Vagina (tissue), 2 donors: ENCODE data around the gene FAM90A26. TPM values are rescaled to one million over a fixed set of nuclear protein-coding genes. Genes with fewer than 3 reads are reported as not detected.
A peak's percentile ranks its signal among the peaks of the same experiment; 100 is the strongest.
"Not testable (repeated sequence)": the region's sequence is repeated elsewhere in the genome, so short reads cannot be mapped to it uniquely, and the experiment has no call there.

Experiments used
- DNase-seq, 2 donors: peaks; one replicate each; pipeline ENCODE4 v3.0.0-alpha.2; 2017; ENCODE audit errors: extremely low spot score in 2 of 2
- H3K27ac ChIP-seq: fragments of 200-600 bp; sonication (generic); one replicate; pipeline ENCODE4 v1.5.1; 2019
- H3K27me3 ChIP-seq: fragments of 200-600 bp; sonication (generic); one replicate; pipeline ENCODE4 v1.5.1; 2019
- H3K36me3 ChIP-seq, 2 donors: fragments of 200-600 bp; sonication (generic); one replicate each; pipeline ENCODE4 v1.5.1; 2017 to 2019
- H3K4me1 ChIP-seq: fragments of 200-600 bp; sonication (generic); one replicate; pipeline ENCODE4 v1.5.1; 2019
- H3K4me3 ChIP-seq, 2 donors: fragments of 200-600 bp; sonication (generic); 1 replicate in 1 of 2; 2 replicates in 1 of 2; pipeline ENCODE4 v1.5.1; 2016 to 2019
- H3K9me3 ChIP-seq: fragments of 200-600 bp; sonication (generic); one replicate; pipeline ENCODE4 v1.5.1; 2019
- POLR2A ChIP-seq, 2 donors: fragments of 450-650 bp; IDR thresholded peaks; one replicate each; pipeline ENCODE4 v1.6.1; 2017; ENCODE audit warnings: antibody characterized with exemption in 2 of 2, mild to moderate bottlenecking in 2 of 2, moderate library complexity in 2 of 2
- POLR2AphosphoS5 ChIP-seq, 2 donors: sonication (generic); formaldehyde crosslinking; IDR thresholded peaks; one replicate each; pipeline ENCODE4 v1.9.0; 2017; ENCODE audit warnings: antibody characterized with exemption in 2 of 2, mild to moderate bottlenecking in 2 of 2, low read depth in 1 of 2; ENCODE audit not compliant: insufficient read depth in 1 of 2
- intact Hi-C: fragments of 100-400 bp; cut with DNase I; formaldehyde crosslinking; loops from one replicate; pipeline ENCODE4 v1.15.1; 2023
- total RNA-seq: library from RNA; depleted of rRNA; stranded (reverse); fragments of >200 nt; gene quantifications from one replicate; pipeline ENCODE4 v1.2.3, GENCODE V29; 2016

FAM90A26 gene
- total RNA-seq, 1 donor from 2014 or later = not detected

DNA sequence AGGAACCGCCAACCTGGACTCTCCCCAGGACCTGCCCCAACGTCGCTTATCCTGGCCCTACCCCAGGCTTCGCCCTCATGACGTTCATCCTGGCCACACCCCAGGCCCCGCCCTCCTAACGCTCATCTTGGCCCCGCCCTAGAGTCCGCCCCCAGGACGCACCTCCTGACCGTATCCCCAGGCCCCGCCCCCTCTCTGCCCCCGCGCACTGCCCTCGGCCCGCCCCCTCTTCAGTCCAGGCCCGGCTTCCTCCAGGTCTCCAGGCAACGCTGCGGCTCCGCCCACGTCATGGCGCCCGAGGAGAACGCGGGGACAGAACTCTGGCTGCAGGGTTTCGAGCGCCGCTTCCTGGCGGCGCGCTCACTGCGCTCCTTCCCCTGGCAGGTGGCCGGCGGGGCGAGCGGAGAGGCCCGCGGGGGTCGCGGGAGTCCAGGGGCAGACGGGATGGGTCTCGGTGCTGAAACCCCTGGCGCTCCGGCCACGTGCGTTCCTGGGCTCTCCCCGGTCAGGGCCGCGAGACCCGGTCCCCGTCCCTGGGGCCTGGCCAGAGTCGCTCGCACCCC lies 17.1 kb upstream of the FAM90A26 start:
- H3K27me3 ChIP-seq, H3K9me3 ChIP-seq, H3K4me1 ChIP-seq, intact Hi-C loops, H3K36me3 ChIP-seq: not testable (repeated sequence)
- peak in 1 of 2 donors; percentile 99 for DNase-seq
- TF ChIP-seq POLR2A (IDR thresholded peaks at IDR 0.05) = peak in 1 of 2 donors; percentile 69
- TF ChIP-seq POLR2AphosphoS5 (IDR thresholded peaks at IDR 0.05; ENCODE audit: insufficient read depth in 1 of 2, low read depth in 1 of 2) = peak in 1 of 2 donors; percentile 73
- peak overlapping the region; percentile 78 to 79 for H3K4me3 ChIP-seq
- peak overlapping the region; percentile 74 for H3K27ac ChIP-seq

DNA sequence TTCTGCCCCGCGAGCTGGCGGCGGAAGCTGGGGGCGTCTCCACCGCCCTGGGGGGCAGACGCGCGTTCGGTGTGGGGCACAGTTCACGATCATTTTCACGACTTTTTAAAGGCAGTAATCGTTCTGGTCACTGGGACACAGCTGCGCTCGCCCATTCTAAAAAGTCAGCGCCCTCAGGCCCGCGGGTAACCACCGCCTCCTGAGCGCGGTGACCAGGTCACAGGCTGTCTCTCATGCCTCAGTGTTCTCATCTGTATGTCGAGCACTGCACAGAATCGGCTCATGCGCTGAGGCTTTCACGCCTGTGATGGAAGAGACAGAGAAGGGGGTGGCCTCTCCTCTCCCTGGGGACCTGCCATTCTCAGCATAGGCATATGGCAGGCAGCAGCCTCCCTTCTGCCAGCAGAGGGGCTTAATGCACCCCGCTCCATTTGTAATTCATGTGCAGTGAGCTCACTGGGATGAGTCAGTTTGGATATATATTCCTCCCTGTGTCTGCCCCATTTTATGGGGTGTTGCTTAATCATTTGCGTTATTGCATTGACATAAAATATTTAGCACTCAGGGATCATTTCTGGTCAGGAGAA lies 16.5 kb upstream of the FAM90A26 start:
- H3K27me3 ChIP-seq, H3K4me1 ChIP-seq, H3K36me3 ChIP-seq, H3K9me3 ChIP-seq, intact Hi-C loops: not testable (repeated sequence)
- Histone ChIP-seq H3K27ac (peak overlapping the region; percentile 74), H3K4me3 (peak overlapping the region; percentile 78 to 79)
- DNase-seq = peak in 1 of 2 donors; percentile 85

DNA sequence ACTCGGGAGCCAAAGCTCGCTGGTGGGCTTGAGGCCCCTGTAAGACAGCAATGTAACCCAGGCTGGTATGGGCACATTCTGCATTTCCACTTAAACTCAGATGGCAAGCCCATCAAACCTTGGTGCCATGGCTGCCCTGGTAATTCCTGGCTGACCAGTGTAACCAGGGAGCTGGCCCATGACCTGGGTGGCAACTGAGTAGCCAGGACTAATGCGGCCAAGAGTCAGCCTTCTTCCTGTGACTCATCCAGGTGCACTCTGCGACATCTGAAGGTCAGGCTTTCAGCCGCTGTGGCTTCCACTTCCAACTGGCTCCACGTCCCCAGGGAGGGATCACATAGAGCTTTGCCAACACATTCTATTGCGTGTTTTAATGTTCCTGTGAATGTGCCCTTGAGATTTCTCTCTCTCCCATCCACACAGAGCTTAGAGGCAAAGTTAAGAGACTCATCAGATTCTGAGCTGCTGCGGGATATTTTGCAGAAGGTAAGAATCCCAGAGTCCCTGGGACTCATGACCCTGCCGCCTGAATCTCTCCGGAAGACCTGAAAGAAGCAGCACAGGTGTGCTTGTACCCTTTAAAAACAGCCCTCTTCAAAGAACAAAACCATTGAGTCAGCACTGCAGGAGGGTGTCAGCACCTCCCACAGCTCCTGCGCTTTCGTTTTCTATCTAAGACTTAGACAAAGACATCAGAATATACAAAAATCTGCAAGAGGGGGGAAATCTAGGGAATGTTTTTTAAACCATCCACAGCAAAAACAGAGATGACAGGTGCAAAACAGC lies 14.9 kb upstream of the FAM90A26 start:
- H3K4me1 ChIP-seq, H3K36me3 ChIP-seq, H3K9me3 ChIP-seq, H3K27me3 ChIP-seq, DNase-seq, H3K4me3 ChIP-seq, intact Hi-C loops, H3K27ac ChIP-seq: not testable (repeated sequence)

DNA sequence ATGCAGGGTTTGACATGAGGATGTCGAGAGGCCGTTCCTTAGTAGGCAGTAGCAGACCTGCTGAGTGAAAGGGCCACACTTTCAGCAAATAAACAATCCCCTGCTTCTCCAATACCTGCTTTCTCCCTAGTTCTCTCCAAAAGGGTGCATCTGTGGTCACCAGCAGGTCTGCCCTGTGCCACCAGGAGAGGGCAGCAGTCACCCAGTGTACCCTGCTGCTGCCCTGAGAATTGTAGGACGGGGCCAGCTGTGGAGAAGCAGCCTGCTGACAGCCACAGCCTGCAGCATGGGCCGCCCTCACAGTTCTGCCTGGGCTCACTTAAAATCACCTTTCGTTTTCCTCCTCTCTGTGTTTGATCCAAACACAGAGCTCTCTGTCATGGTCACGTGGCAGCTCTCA lies 11.8 kb upstream of the FAM90A26 start:
- intact Hi-C loops, DNase-seq, H3K36me3 ChIP-seq, H3K4me1 ChIP-seq, H3K9me3 ChIP-seq, H3K4me3 ChIP-seq, H3K27me3 ChIP-seq, H3K27ac ChIP-seq: not testable (repeated sequence)

DNA sequence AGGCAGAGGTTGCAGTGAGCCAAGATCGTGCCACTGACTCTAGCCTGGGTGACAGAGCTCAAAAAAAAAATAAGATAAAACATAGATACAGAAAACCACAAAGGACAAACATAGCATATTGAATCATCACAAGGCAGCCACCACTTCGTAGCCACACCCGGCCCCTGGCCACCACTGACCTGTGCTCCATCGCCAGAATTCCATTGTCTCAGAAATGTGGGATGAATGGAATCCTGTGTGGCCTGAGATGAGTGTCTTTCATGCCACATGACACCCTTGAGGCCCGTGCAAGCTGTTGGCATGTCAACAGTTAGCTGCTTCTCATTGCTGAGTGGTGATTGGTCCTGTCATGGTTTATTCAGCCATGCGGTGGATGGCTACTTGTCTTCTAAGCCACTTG lies 10.2 kb upstream of the FAM90A26 start:
- H3K4me3 ChIP-seq, H3K36me3 ChIP-seq, H3K9me3 ChIP-seq, H3K27ac ChIP-seq, H3K4me1 ChIP-seq, DNase-seq, intact Hi-C loops, H3K27me3 ChIP-seq: not testable (repeated sequence)

DNA sequence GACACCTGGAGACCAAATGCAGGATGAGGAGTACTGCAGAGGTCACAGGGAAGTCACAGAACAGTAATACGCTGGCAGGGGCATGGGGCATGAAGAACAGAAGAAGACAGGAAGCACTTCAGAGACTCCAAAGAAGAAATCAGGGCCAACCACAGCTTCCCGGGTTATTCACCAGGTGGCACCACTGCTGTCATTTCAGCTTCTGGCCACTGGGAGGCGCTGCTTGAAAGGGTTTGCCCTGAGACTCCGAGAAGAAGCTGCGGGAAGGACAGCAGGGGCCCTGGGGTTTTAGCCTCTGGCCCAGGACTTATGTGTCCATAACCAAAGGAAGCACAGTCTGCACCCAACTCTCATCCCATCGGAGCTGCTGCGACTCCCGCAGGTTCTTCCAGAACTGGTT lies 4.2 kb upstream of the FAM90A26 start:
- H3K27ac ChIP-seq, intact Hi-C loops, H3K9me3 ChIP-seq, H3K4me3 ChIP-seq, H3K36me3 ChIP-seq, DNase-seq, H3K4me1 ChIP-seq, H3K27me3 ChIP-seq: not testable (repeated sequence)

DNA sequence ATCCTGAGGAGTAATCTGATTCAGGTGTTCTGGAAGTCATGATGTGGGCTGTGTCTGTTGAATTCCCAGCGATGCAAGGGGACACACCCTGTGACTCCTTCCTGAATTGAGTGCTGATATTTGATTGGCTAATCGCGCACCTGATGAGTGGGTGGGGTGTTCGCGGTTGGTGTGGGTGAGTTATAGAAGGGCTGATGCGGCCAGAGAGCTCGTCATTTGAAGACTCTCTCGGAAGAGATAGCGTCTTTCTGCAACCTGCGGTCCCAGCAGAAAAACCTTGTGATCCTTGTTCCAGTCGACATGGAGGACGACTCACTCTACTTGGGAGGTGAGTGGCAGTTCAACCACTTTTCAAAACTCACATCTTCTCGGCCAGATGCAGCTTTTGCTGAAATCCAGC lies 40.1 kb downstream of the FAM90A26 start, which contains the start of gene USP17L10:
Gene USP17L10 (plus strand): TSS at position 301 of the 400 bp plus-strand sequence. CDS start 0 bp downstream, at position 301.
- H3K27me3 ChIP-seq, H3K9me3 ChIP-seq, H3K36me3 ChIP-seq, DNase-seq, H3K4me3 ChIP-seq, H3K4me1 ChIP-seq, H3K27ac ChIP-seq, intact Hi-C loops: not testable (repeated sequence)

DNA sequence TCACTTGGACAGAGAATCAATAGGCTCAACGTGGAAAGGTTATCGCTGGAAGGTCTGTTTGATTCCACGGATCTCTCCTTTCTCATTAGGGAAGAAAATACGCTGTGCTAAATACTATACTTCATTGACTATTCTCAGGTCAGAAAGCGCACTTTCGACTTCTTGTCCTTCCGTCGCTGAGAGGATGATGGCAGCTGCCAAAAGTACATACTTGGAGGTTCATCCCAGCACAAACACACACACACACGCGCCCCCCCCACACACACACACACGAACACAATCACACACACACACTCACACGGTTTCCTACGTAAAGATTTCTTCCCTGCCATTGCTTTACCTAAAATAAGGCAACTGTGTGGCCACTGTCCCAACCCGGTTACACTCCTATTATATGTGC lies 44.5 kb downstream of the FAM90A26 start:
- H3K27me3 ChIP-seq, H3K36me3 ChIP-seq, H3K9me3 ChIP-seq, intact Hi-C loops, H3K4me1 ChIP-seq, DNase-seq, H3K27ac ChIP-seq, H3K4me3 ChIP-seq: not testable (repeated sequence)

DNA sequence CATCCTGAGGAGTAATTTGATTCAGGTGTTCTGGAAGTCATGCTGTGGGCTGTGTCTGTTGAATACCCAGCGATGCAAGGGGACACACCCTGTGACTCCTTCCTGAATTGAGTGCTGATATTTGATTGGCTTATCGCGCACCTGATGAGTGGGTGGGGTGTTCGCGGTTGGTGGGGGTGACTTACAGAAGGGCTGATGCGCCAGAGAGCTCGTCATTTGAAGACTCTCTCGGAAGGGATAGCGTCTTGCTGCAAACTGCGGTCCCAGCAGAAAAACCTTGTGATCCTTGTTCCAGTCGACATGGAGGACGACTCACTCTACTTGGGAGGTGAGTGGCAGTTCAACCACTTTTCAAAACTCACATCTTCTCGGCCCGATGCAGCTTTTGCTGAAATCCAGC lies 44.9 kb downstream of the FAM90A26 start, which contains the start of gene USP17L11:
Gene USP17L11 (plus strand): TSS at position 301 of the 400 bp plus-strand sequence. CDS start 0 bp downstream, at position 301.
- intact Hi-C loops, H3K4me1 ChIP-seq, DNase-seq, H3K9me3 ChIP-seq, H3K4me3 ChIP-seq, H3K27me3 ChIP-seq, H3K27ac ChIP-seq, H3K36me3 ChIP-seq: not testable (repeated sequence)

DNA sequence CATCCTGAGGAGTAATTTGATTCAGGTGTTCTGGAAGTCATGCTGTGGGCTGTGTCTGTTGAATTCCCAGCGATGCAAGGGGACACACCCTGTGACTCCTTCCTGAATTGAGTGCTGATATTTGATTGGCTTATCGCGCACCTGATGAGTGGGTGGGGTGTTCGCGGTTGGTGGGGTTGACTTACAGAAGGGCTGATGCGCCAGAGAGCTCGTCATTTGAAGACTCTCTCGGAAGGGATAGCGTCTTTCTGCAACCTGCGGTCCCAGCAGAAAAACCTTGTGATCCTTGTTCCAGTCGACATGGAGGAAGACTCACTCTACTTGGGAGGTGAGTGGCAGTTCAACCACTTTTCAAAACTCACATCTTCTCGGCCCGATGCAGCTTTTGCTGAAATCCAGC lies 49.6 kb downstream of the FAM90A26 start, which contains the start of gene USP17L12:
Gene USP17L12 (plus strand): TSS at position 301 of the 400 bp plus-strand sequence. CDS start 0 bp downstream, at position 301.
- H3K27ac ChIP-seq, H3K27me3 ChIP-seq, DNase-seq, H3K36me3 ChIP-seq, H3K9me3 ChIP-seq, H3K4me1 ChIP-seq, intact Hi-C loops, H3K4me3 ChIP-seq: not testable (repeated sequence)

DNA sequence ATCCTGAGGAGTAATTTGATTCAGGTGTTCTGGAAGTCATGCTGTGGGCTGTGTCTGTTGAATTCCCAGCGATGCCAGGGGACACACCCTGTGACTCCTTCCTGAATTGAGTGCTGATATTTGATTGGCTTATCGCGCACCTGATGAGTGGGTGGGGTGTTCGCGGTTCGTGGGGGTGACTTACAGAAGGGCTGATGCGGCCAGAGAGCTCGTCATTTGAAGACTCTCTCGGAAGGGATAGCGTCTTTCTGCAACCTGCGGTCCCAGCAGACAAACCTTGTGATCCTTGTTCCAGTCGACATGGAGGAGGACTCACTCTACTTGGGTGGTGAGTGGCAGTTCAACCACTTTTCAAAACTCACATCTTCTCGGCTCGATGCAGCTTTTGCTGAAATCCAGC lies 54.4 kb downstream of the FAM90A26 start, which contains the start of gene USP17L13:
Gene USP17L13 (plus strand): TSS at position 301 of the 400 bp plus-strand sequence. CDS start 0 bp downstream, at position 301.
- H3K9me3 ChIP-seq, H3K36me3 ChIP-seq, H3K27ac ChIP-seq, DNase-seq, H3K4me3 ChIP-seq, intact Hi-C loops, H3K27me3 ChIP-seq, H3K4me1 ChIP-seq: not testable (repeated sequence)
